ENCODE data around the gene CD36. TPM values are rescaled to one million over a fixed set of nuclear protein-coding genes. Genes with fewer than 3 reads are reported as not detected.

The CD36 gene
- total RNA-seq, 1 experiment from 2014 or later = 0.28 TPM

DNA sequence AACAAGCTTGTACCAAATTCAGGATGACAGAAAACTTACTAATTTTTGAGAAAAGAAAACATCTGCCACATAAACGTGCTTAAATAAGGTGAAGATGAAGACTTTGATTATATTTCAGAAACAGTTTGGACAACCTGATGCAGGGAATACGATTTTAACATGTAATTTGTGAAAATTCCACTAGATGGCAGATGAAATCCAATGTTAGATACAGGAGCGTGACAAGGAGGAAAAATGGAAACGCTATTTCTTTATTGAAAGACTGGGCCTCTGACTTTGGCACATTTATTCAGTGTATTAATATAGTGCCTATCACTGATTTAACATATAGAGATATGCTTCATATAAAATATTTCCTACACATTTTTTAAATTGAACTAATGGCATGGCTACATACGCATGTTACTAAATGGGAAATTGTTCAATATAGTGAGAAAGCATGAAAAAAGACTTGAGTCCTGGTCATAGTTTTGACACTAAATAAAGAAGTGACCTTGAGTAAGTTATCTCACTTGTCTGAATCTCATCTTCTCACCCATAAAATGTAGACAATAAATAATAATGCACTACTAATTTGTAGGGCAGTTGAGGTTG lies 60.7 kb downstream of the CD36 start:
- Histone ChIP-seq H3K18ac (ENCODE audit: insufficient read length, low read depth, low read length) (no peak overlapping the region), H3K9ac (ENCODE audit: extremely low read depth, insufficient read length, low read length) (no peak overlapping the region), H3K79me2 (ENCODE audit: insufficient read depth, low read length) (no peaks in the 10 kb centered on the region), H3K56ac (ENCODE audit: insufficient read length, low read depth, low read length) (no peak overlapping the region), H3K27ac (ENCODE audit: insufficient read length, low read depth, low read length) (no peak overlapping the region), H4K5ac (ENCODE audit: insufficient read length, low read depth, low read length) (no peak overlapping the region), H3K23ac (ENCODE audit: insufficient read length, low read depth, low read length) (no peak overlapping the region), H3K14ac (ENCODE audit: insufficient read depth, low read length) (no peak overlapping the region), H3K23me2 (ENCODE audit: insufficient read length, low read depth, low read length, poor library complexity, severe bottlenecking) (no peaks in the 10 kb centered on the region), H2AFZ (ENCODE audit: low read length) (no peak overlapping the region), H4K20me1 (ENCODE audit: control insufficient read depth, insufficient read depth, insufficient read length) (no peaks in the 10 kb centered on the region), H3T11ph (ENCODE audit: low read length) (no peak overlapping the region), H3K79me1 (ENCODE audit: insufficient read depth, low read depth, low read length, poor library complexity, severe bottlenecking) (no peaks in the 10 kb centered on the region), H3K9me3 (ENCODE audit: control insufficient read depth, low read depth, low read length) (no peaks in the 10 kb centered on the region), H2BK5ac (ENCODE audit: insufficient read length, low read length) (no peak overlapping the region), H2BK12ac (ENCODE audit: insufficient read length, low read depth, low read length) (no peak overlapping the region), H3K4me1 (ENCODE audit: insufficient read depth, low read length) (no peaks in the 10 kb centered on the region), H2BK20ac (ENCODE audit: low read depth, low read length, poor library complexity, severe bottlenecking) (no peak overlapping the region), H2AK5ac (ENCODE audit: insufficient read length, low read length) (no peak overlapping the region), H3K4me2 (ENCODE audit: insufficient read depth, insufficient read length, low read length) (no peak overlapping the region), H4K8ac (replicated peaks; ENCODE audit: insufficient read length, low read depth, low read length) (no peak overlapping the region), H2BK15ac (ENCODE audit: low read depth, low read length) (no peak overlapping the region), H3K27me3 (ENCODE audit: insufficient read depth, low read length) (no peaks in the 10 kb centered on the region), H4K91ac (ENCODE audit: insufficient read length, low read depth, low read length) (no peak overlapping the region), H2BK120ac (ENCODE audit: low read depth, low read length, poor library complexity, severe bottlenecking) (no peak overlapping the region), H3K4ac (ENCODE audit: low read depth, low read length) (no peak overlapping the region)
- no peak for DNase-seq
- Mint-ChIP-seq H3K27ac (no peak overlapping the region), H3K36me3 (ENCODE audit: insufficient read depth in 1 of 3, low read depth in 3 of 3) (peaks cover 0 to 5% (median 0%) of the 10 kb centered on the region in 3 experiments; a peak in 1 of 7 replicates), H3K4me3 (no peak overlapping the region), H3K4me1 (0 out of 4 replicates have a peak, but pooled peaks cover 0 to 3% of the 10 kb centered on the region in 2 experiments), H3K27me3 (ENCODE audit: low read depth) (no peaks in the 10 kb centered on the region), H3K9me3 (peaks cover 5 to 6% of the 10 kb centered on the region in 2 experiments; a peak in 2 of 5 replicates)
- WGBS (ENCODE audit: extremely low coverage, insufficient read length, low lambda C conversion rate) = no CpG with 5 or more reads among the region's 5 CpGs
- TF ChIP-seq, protein P1, sequence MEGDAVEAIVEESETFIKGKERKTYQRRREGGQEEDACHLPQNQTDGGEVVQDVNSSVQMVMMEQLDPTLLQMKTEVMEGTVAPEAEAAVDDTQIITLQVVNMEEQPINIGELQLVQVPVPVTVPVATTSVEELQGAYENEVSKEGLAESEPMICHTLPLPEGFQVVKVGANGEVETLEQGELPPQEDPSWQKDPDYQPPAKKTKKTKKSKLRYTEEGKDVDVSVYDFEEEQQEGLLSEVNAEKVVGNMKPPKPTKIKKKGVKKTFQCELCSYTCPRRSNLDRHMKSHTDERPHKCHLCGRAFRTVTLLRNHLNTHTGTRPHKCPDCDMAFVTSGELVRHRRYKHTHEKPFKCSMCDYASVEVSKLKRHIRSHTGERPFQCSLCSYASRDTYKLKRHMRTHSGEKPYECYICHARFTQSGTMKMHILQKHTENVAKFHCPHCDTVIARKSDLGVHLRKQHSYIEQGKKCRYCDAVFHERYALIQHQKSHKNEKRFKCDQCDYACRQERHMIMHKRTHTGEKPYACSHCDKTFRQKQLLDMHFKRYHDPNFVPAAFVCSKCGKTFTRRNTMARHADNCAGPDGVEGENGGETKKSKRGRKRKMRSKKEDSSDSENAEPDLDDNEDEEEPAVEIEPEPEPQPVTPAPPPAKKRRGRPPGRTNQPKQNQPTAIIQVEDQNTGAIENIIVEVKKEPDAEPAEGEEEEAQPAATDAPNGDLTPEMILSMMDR (conservative IDR thresholded peaks at IDR 0.05) = peak; percentile 80

Data from H9 (cell line).